Measurements from ENCODE around the gene PHOSPHO1.
"Not testable (repeated sequence)": the region's sequence is repeated elsewhere in the genome, so short reads cannot be mapped to it uniquely, and the experiment has no call there.

PHOSPHO1 gene

DNA sequence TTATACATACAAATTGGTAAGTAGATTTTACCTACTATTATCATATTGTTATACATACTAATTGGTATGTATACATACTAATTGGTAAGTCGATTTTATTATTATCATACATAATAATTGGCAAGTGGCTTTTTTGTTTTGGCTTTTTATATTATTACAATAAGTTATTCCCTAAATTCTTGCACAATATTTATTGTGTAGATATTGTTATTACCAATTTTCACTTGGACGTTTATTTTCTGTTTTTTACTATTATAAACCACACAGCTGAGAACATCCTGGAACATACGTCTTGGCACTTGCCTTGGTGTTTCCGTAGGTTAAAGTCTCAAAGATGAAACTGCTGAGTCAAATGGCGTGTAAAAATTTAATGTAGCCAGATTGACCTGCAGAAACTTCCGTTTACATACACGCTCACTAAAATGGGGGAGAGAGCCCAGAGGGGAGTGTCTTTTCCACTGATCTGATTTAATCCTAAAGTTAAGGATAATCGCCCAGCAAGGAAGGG lies 39.1 kb downstream of the PHOSPHO1 start:
- no peak for DNase-seq

DNA sequence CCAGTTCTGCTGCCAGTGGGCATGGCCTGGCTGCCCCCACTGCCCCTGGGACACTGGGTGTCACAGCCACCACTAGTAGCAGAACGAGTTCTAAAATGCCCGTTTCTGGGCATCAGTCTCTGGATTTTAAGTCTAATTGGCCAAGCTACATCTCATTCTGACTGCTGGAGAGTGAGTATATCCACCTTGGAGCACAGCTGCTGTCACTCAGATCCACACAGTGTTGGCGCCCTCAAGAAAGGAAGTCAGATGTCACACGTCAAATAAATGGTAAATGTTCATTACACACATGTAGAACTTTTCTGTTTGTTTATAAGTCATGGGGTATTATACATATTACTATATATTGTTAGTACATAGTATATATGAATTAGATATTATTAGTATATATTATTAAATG lies 39.7 kb downstream of the PHOSPHO1 start:
- DNase-seq: no peak

DNA sequence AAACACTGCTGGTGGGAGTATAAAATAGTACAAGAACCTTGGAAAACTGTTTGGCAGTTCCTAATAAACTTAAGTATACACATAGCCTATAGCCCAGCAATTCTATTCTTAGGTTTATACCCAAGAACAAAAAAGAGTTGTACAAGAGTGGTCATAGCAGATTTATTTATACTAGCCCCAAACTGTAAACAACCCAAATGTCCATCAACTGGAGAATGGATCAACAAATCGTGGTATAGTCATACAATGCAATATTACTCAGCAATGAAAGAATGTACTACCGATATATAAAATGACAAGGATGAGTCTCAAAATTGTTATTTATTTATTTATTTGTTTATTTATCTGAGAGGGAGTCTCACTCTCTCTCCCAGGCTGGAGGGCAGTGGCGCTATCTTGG lies 43.3 kb downstream of the PHOSPHO1 start:
- DNase-seq: no peak

DNA sequence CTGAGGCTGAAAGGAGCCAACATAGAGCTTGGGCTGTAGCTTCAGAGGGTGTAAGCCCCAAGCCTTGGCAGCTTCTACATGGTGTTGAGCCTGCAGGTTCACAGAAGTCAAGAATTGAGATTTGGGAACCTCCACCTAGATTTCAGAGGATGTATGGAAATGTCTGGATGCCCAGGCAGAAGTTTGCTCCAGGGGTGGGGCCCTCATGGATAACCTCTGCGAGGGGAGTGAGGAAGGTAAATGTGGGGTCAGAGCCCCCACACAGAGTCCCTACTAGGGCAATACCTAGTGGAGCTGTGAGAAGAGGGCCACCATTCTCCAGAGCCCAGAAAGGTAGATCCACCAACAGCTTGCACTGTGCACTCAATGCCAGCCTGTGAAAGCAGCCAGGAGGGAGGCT lies 45.2 kb downstream of the PHOSPHO1 start:
- not testable (repeated sequence) for DNase-seq

DNA sequence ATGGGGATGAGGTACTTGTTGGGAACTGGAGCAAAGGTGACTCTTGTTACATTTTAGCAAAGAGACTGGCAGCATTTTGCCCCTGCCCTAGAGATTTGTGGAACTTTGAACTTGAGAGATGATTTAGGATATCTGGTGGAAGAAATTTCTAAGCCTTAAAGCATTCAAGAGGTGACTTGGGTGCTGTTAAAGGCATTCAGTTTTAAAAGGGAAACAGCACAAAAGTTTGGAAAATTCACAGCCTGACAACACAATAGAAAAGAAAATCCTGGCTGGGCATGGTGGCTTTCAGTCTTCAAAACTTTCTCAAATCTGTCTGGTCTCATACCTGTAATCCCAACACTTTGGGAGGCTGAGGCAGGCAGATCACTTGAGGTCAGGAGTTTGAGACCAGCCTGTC lies 46.1 kb downstream of the PHOSPHO1 start:
- DNase-seq: not testable (repeated sequence)

DNA sequence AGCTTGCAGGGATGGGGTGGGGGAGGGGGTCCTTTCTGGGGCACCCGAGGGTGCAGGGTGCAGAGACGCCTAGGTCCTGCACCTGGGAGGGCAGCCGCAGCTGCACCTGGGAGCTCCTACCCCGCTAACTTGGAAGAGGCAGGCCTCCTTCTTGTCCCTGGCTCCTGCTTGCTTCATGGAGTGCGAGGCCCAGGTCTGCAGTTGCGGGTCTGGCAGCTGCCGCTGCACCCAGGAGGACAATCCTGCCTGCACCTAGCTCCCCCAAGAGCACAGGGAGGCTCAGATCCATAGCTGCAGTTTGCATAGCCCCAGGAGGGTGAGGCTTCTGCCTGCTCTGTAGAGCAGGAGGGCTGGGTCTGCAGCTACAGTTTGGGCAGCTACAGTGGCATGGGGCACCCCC lies 46.8 kb downstream of the PHOSPHO1 start:
- DNase-seq: no peak

DNA sequence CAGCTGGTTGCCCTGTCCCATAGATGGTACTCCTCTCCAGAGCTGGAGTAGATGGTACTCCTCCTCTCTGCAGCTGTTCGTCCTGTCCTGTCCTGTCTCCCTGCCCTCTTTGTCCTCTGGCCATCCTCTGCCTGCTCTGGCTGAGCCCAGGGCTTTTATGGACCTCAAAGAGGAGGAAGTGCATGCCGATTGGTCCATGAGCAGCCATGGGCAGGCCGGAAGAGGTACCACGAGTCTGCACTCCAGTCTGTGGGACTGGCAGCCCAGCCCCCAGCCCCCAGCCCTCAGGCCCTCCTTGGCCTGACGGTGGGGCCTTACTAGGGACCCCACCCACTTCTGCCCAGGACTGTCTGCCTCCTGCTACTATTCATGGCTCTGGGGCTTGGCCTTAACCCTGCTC lies 47.2 kb downstream of the PHOSPHO1 start:
- DNase-seq: no peak

DNA sequence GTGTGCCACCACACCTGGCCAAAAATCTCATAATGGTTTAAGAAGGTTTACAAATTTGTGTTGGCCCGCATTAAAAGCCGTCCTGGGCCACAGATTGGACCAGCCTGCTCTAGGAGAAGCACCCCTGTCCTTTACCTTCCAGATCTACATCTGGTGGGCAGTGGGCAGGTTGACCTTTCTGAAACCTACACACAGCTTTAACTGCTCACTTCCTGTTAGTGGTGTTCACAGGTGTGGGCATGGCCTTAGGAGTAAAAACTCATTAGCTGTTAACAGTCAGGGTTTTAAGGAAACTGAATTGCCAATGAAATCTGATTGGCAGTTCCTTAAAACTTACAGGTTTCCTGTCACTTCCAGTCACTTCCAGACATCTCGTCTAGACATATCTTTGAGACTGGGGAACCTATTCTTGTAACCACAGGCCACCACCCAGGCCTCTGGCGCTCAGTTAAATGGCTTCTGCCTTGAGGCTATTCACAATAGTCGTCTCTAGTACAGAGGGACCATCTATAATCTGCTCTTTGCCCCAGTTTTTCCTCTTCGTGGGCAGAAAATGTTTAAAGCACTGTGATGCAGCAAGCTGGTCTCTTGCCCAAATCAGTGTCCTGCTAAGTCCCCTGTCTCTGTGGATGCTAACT lies 49.5 kb downstream of the PHOSPHO1 start:
- no peak for DNase-seq

DNA sequence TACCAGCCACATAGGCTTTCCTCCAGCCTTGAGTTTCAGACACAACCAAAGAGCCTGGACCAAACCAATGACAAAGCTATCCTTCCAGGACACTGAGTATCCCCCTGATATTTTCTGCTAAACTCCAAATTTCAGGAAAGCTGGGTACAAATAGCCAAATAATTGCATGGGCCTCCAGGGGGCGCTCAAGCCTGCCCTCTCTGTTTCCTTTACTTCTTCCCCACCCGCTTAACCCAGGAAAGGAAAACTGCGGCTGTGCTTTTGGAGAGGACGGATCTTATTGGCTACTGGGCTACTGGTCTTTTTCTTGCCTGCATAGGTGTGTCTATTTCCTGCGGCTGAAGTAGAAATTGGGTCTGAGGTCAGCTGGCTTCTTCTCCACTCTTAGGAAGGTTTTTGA lies 50.3 kb downstream of the PHOSPHO1 start:
- peak; percentile 36 for DNase-seq

DNA sequence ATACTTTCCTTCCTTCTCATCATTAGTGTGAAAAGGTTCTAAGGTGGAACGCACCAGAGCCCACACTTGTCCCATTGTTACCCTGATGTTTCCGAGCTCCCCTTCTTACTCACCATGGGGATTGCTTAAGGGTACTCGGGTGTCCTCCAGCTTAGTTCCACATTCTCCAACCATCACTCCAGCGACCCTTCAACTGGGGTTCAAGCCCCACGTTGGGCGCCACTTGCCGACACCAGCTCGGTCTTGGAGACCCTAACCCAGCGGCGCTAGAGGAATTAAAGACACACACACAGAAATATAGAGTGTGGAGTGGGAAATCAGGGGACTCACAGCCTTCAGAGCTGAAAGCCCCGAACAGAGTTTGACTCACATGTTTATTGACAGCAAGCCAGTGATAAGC lies 54.6 kb downstream of the PHOSPHO1 start:
- DNase-seq: not testable (repeated sequence)
